GM12878 (cell line): ENCODE measurements around the gene SEMA3G. TPM values are rescaled to one million over a fixed set of nuclear protein-coding genes. Genes with fewer than 3 reads are reported as not detected.
A peak's percentile ranks its signal among the peaks of the same experiment; 100 is the strongest.

Source experiments
- ATAC-seq: fragments of 200-7000 bp; cut with Tn5 transposase; 3 replicates; pipeline ENCODE4 v1.9.1; 2020; ENCODE audit warnings: mild to moderate bottlenecking, moderate library complexity
- BruUV-seq: library from RNA; stranded (reverse); fragments of 400-500 nt; replicated peaks from 2 replicates; lab custom pipeline; 2021; lab: Mats Ljungman, UMichigan
- CTCF ChIA-PET: fragments of 300-600 bp; sonication (Branson Sonifier 250); formaldehyde crosslinking; extraction: SDS; loops from one replicate; lab custom pipeline; 2021; ENCODE audit warnings: inconsistent platforms; lab: Yijun Ruan, JAX
- POLR2A ChIA-PET: fragments of 350-600 bp; formaldehyde crosslinking; extraction: SDS; loops from one replicate; lab custom pipeline; 2021; ENCODE audit warnings: inconsistent platforms; lab: Charles Lee
- RAD21 ChIA-PET: fragments of 300-600 bp; sonication (Branson Sonifier 250); formaldehyde crosslinking; loops from one replicate; lab custom pipeline; 2023; ENCODE audit warnings: antibody characterized with exemption; ENCODE audit not compliant: unreplicated experiment; lab: Charles Lee
- SMC1A ChIA-PET: fragments of 300-600 bp; sonication (Branson Sonifier 250); formaldehyde crosslinking; loops from one replicate; lab custom pipeline; 2023; ENCODE audit not compliant: unreplicated experiment, uncharacterized antibody; lab: Charles Lee
- DNase-seq: peaks from one replicate; pipeline ENCODE4 v3.0.0-alpha.2; 2011; ENCODE audit warnings: low read depth, low spot score
- FAIRE-seq: peaks from 3 replicates; lab custom pipeline; 2011; peaks lifted over from hg19 to GRCh38; lab: Jason Lieb, UNC
- H2AFZ ChIP-seq: 2 replicates; pipeline ENCODE4 v1.6.0; 2011; ENCODE audit warnings: low read depth, low read length, control low read depth; ENCODE audit not compliant: control insufficient read depth
- H3K27ac ChIP-seq: 2 replicates; pipeline ENCODE4 v1.5.1; 2011; ENCODE audit warnings: control low read depth; ENCODE audit not compliant: control insufficient read depth, insufficient read depth
- H3K27me3 ChIP-seq, 2 experiments: replicated peaks in 1 of 2; 2 replicates each; pipeline versions ENCODE4 v1.6.0 to v1.6.1; 2011; ENCODE audit warnings: low read length in 1 of 2; ENCODE audit not compliant: control insufficient read depth in 2 of 2, insufficient read depth in 2 of 2
- H3K36me3 ChIP-seq, 2 experiments: 2 replicates each; pipeline ENCODE4 v1.5.1; 2011; ENCODE audit warnings: low read length in 1 of 2; ENCODE audit not compliant: control insufficient read depth in 2 of 2, insufficient read depth in 2 of 2
- H3K4me1 ChIP-seq: 2 replicates; pipeline ENCODE4 v1.6.1; 2011; ENCODE audit warnings: mild to moderate bottlenecking, low read length, moderate library complexity, mixed read lengths; ENCODE audit not compliant: control insufficient read depth, insufficient read depth
- H3K4me2 ChIP-seq: 2 replicates; pipeline ENCODE4 v1.6.0; 2011; ENCODE audit warnings: control low read depth; ENCODE audit not compliant: control insufficient read depth, insufficient read depth
- H3K4me3 ChIP-seq: fragments of 200-600 bp; sonication (generic); 2 replicates; pipeline ENCODE4 v1.5.1; 2016
- H3K79me2 ChIP-seq: 2 replicates; pipeline ENCODE4 v1.6.0; 2011; ENCODE audit warnings: low read length; ENCODE audit not compliant: control insufficient read depth, insufficient read depth
- H3K9ac ChIP-seq: 2 replicates; pipeline ENCODE4 v1.8.0; 2011; ENCODE audit warnings: low read length, control low read depth, mixed read lengths; ENCODE audit not compliant: control insufficient read depth, insufficient read depth
- H3K9me3 ChIP-seq: replicated peaks from 3 replicates; pipeline ENCODE4 v1.5.1; 2011; ENCODE audit warnings: mild to moderate bottlenecking, low read length; ENCODE audit not compliant: control insufficient read depth, insufficient read depth
- H4K20me1 ChIP-seq: 2 replicates; pipeline ENCODE4 v1.6.0; 2011; ENCODE audit not compliant: control insufficient read depth, insufficient read depth
- ASH2L ChIP-seq: fragments of 300-600, 200-600 bp; sonication (generic); IDR thresholded peaks from 2 replicates; pipeline ENCODE4 v1.6.1; 2017; ENCODE audit warnings: low read depth, mild to moderate bottlenecking, borderline replicate concordance
- ATF7 ChIP-seq: fragments of 450-650 bp; IDR thresholded peaks from 2 replicates; pipeline ENCODE4 v1.6.1; 2016; ENCODE audit warnings: low read depth, mild to moderate bottlenecking
- BCL11A ChIP-seq: IDR thresholded peaks from 2 replicates; pipeline ENCODE4 v1.6.1; 2011; ENCODE audit warnings: low read depth, low read length
- FOXK2 ChIP-seq: fragments of 450-650 bp; IDR thresholded peaks from 2 replicates; pipeline ENCODE4 v1.6.1; 2017; ENCODE audit warnings: mild to moderate bottlenecking, moderate library complexity
- IKZF1 ChIP-seq: fragments of 450-650 bp; conservative IDR thresholded peaks from 2 replicates; pipeline ENCODE4 v1.6.1; 2017; ENCODE audit warnings: antibody characterized with exemption, mild to moderate bottlenecking
- NR2F1 ChIP-seq: fragments of 450-650 bp; conservative IDR thresholded peaks from 2 replicates; pipeline ENCODE4 v1.6.1; 2017; ENCODE audit warnings: mild to moderate bottlenecking
- POLR2A ChIP-seq: IDR thresholded peaks from 2 replicates; pipeline ENCODE4 v1.6.1; 2011; ENCODE audit warnings: low read depth, mild to moderate bottlenecking, low read length
- SREBF1 ChIP-seq: IDR thresholded peaks from 2 replicates; pipeline ENCODE4 v1.6.1; 2012; ENCODE audit warnings: mild to moderate bottlenecking, low read length
- SREBF2 ChIP-seq: IDR thresholded peaks from 2 replicates; pipeline ENCODE4 v1.6.1; 2012; ENCODE audit warnings: mild to moderate bottlenecking, low read length
- ZSCAN29 ChIP-seq: fragments of 450-650 bp; IDR thresholded peaks from 2 replicates; pipeline ENCODE4 v1.6.1; 2017; ENCODE audit warnings: mild to moderate bottlenecking, moderate library complexity
- ZZZ3 ChIP-seq: IDR thresholded peaks from 2 replicates; pipeline ENCODE4 v1.6.1; 2011; ENCODE audit warnings: low read depth; ENCODE audit not compliant: control insufficient read depth, insufficient read length
- WGBS: methylation state at CpG from one replicate; pipeline ENCODE4 v1.1.6; 2016; ENCODE audit warnings: low lambda C conversion rate; ENCODE audit not compliant: insufficient replicate concordance, insufficient coverage; ENCODE audit errors: missing lambda C conversion rate; 5-methylcytosine and 5-hydroxymethylcytosine counted together
- in situ Hi-C: fragments of 300-500 bp; cut with MboI; formaldehyde crosslinking; loops from 9 replicates; pipeline ENCODE4 v1.14.3; 2018; ENCODE audit warnings: mixed read lengths
- intact Hi-C: fragments of 100-400 bp; cut with micrococcal nuclease; formaldehyde crosslinking; loops from one replicate; pipeline ENCODE4 v1.14.2; 2022; ENCODE audit not compliant: unreplicated experiment
- polyA plus RNA-seq, 11 experiments: library from polyadenylated mRNA; depleted of rRNA in 4 of 11; unstranded in 6 of 11; stranded (reverse) in 5 of 11; fragments of >200 nt; fragmentation: Nextera tagmentation in 4 of 11; fragmentation: Illumina TruSeq in 1 of 11; extraction: Ambion mirVana in 4 of 11; extraction: Trizol in 1 of 11; gene quantifications; 1 replicate in 1 of 11; 2 replicates in 10 of 11; pipeline versions ENCODE4 v1.2.1 to v1.2.3, GENCODE V29; 2011 to 2016; ENCODE audit warnings: inconsistent platforms in 2 of 11, missing spikeins in 2 of 11, low read depth in 1 of 11
- total RNA-seq, 4 experiments: library from RNA; depleted of rRNA in 3 of 4; stranded (reverse); fragments of >200 nt in 3 of 4; fragmentation: Illumina TruSeq in 1 of 4; extraction: Trizol in 1 of 4; gene quantifications; 2 replicates each; pipeline versions ENCODE4 v1.2.1 to v1.2.3, GENCODE V29; 2013 to 2021
- TF ChIP-seq, protein P1 (sequence below): fragments of 450-650 bp; formaldehyde crosslinking; IDR thresholded peaks from 2 replicates; pipeline ENCODE4 v1.5.0; 2022; ENCODE audit warnings: mild to moderate bottlenecking, missing genetic modification characterization
- TF ChIP-seq, protein P2 (sequence below): IDR thresholded peaks from 2 replicates; pipeline ENCODE4 v1.6.1; 2011; ENCODE audit warnings: borderline replicate concordance, low read depth, mild to moderate bottlenecking, moderate library complexity, mixed read lengths, low read length; ENCODE audit not compliant: insufficient read depth; ENCODE audit errors: extremely low read length

SEMA3G gene
- total and polyA plus RNA-seq, 10 of the 15 experiments (the other 5 are each of a cell fraction or from before 2014, with no cell fraction given): 0.03 to 0.04 TPM; not detected in 8

DNA sequence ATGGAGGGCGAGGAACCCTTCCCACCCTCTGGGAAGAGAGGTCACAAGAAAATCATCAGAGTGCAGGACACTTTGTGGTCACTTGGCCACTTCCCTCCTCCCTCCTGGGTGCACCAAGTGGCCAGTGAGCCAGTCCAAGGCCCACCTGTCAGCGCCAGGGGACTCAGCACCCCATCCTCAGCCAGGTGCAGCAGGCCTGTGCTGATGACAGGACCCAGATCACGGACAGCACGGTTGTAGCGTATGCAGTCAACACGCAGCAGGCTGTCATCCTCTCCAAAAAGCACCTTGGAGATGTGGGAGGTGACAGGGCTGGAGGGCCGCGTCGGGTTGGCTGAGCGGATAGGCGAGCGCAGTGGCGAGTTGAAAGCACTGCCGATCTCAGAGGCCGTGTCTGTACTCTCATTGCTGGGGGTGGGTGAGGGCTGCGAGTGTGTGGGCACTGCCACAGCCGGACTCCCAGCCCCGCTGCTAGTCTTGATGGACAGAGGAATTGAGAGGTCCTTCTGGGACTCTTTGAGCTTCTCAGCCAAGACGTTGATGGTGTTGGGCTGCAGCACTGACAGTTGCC is 41.5 kb downstream of the SEMA3G start:
- no peak overlapping the region for H3K4me3 ChIP-seq
- RAD21 ChIA-PET: no interaction called here
- H3K9ac ChIP-seq: no peak overlapping the region
- no peak overlapping the region for H2AFZ ChIP-seq
- no peaks in the 10 kb centered on the region for H4K20me1 ChIP-seq
- POLR2A ChIA-PET: no interaction called here
- ATAC-seq (no peak), FAIRE-seq (no peak), DNase-seq (no peak)
- no peaks in the 10 kb centered on the region for H3K4me1 ChIP-seq
- in situ Hi-C loops: no loop called here
- no peaks in the 10 kb centered on the region for H3K9me3 ChIP-seq
- SMC1A ChIA-PET: no interaction called here
- no peak overlapping the region for H3K4me2 ChIP-seq
- BruUV-seq: no TSS peak
- intact Hi-C loops: no loop called here
- no peak overlapping the region for H3K27ac ChIP-seq
- WGBS: 97% methylated on average over 19 of the region's 19 CpGs
- H3K79me2 ChIP-seq: peaks cover 7% of the 10 kb centered on the region
- H3K27me3 ChIP-seq: no peaks in the 10 kb centered on the region
- no peak for TF ChIP-seq NR2F1
- no peak for TF ChIP-seq ZZZ3
- no peak for TF ChIP-seq ATF7
- TF ChIP-seq POLR2A: peak; percentile 43; the same call in 1 of the 2 replicates
- no peak for TF ChIP-seq SREBF1
- TF ChIP-seq ZSCAN29: no peak
- no peak for TF ChIP-seq FOXK2
- H3K36me3 ChIP-seq: peaks cover 23 to 26% of the 10 kb centered on the region in 2 experiments
- CTCF ChIA-PET: interaction anchor here (0.6 kb wide), 1 partner anchor 1251 kb away, joined by 3 read pairs; no protein-coding TSS in a partner anchor

DNA sequence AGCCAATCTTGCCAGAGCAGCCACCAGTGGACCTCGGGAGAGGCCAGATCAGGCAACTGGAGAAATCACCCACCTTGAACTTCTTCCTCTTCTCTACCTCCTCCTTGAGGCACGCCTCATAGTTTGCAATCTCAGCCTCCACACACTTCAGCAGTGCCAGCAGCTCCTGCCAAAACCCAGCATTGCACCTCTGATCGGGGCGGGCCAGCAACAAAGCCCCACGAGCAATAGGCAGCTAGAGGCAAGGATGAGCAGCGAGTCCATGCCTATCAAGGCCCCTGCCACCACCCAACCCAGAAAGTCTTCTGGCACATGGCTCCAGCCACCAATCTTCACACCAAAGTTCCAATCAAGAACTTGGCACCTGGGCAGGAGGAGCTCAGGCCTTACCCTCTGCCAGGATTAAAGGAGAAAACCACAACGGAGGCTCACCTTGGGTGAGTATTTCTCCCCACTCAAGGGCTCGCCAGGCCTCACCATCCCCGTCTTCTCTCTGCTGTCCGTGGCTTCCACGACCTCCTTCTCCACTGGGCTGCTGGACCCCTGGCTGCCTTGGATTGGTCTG is 42.1 kb downstream of the SEMA3G start:
- no peaks in the 10 kb centered on the region for H3K9me3 ChIP-seq
- H3K4me1 ChIP-seq: no peaks in the 10 kb centered on the region
- intact Hi-C loops (no loop called here), in situ Hi-C loops (no loop called here)
- POLR2A ChIA-PET: no interaction called here
- no peak overlapping the region for H3K9ac ChIP-seq
- TF ChIP-seq, protein P1, sequence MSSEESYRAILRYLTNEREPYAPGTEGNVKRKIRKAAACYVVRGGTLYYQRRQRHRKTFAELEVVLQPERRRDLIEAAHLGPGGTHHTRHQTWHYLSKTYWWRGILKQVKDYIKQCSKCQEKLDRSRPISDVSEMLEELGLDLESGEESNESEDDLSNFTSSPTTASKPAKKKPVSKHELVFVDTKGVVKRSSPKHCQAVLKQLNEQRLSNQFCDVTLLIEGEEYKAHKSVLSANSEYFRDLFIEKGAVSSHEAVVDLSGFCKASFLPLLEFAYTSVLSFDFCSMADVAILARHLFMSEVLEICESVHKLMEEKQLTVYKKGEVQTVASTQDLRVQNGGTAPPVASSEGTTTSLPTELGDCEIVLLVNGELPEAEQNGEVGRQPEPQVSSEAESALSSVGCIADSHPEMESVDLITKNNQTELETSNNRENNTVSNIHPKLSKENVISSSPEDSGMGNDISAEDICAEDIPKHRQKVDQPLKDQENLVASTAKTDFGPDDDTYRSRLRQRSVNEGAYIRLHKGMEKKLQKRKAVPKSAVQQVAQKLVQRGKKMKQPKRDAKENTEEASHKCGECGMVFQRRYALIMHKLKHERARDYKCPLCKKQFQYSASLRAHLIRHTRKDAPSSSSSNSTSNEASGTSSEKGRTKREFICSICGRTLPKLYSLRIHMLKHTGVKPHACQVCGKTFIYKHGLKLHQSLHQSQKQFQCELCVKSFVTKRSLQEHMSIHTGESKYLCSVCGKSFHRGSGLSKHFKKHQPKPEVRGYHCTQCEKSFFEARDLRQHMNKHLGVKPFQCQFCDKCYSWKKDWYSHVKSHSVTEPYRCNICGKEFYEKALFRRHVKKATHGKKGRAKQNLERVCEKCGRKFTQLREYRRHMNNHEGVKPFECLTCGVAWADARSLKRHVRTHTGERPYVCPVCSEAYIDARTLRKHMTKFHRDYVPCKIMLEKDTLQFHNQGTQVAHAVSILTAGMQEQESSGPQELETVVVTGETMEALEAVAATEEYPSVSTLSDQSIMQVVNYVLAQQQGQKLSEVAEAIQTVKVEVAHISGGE: no peak
- TF ChIP-seq IKZF1: no peak
- TF ChIP-seq NR2F1: no peak
- no peak for TF ChIP-seq ASH2L
- no peak for TF ChIP-seq SREBF2
- TF ChIP-seq, protein P2, sequence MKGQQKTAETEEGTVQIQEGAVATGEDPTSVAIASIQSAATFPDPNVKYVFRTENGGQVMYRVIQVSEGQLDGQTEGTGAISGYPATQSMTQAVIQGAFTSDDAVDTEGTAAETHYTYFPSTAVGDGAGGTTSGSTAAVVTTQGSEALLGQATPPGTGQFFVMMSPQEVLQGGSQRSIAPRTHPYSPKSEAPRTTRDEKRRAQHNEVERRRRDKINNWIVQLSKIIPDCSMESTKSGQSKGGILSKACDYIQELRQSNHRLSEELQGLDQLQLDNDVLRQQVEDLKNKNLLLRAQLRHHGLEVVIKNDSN: no peak
- no peak for TF ChIP-seq BCL11A
- BruUV-seq: no TSS peak
- H3K4me3 ChIP-seq: no peak overlapping the region
- H3K4me2 ChIP-seq: no peak overlapping the region
- no peak for ATAC-seq
- peaks cover 23 to 26% of the 10 kb centered on the region in 2 experiments for H3K36me3 ChIP-seq
- H3K27me3 ChIP-seq: no peaks in the 10 kb centered on the region
- no peak overlapping the region for H2AFZ ChIP-seq
- no peak overlapping the region for H3K27ac ChIP-seq
- H4K20me1 ChIP-seq: no peaks in the 10 kb centered on the region
- RAD21 ChIA-PET: no interaction called here
- SMC1A ChIA-PET: no interaction called here
- 90% methylated on average over 11 of the region's 11 CpGs for WGBS
- peaks cover 1% of the 10 kb centered on the region for H3K79me2 ChIP-seq
- CTCF ChIA-PET: interaction anchor here (0.6 kb wide), 1 partner anchor 1251 kb away, joined by 3 read pairs; no protein-coding TSS in a partner anchor
- no peak for DNase-seq
- no peak for FAIRE-seq
